ENCODE data around the gene ZDHHC14.

DNA sequence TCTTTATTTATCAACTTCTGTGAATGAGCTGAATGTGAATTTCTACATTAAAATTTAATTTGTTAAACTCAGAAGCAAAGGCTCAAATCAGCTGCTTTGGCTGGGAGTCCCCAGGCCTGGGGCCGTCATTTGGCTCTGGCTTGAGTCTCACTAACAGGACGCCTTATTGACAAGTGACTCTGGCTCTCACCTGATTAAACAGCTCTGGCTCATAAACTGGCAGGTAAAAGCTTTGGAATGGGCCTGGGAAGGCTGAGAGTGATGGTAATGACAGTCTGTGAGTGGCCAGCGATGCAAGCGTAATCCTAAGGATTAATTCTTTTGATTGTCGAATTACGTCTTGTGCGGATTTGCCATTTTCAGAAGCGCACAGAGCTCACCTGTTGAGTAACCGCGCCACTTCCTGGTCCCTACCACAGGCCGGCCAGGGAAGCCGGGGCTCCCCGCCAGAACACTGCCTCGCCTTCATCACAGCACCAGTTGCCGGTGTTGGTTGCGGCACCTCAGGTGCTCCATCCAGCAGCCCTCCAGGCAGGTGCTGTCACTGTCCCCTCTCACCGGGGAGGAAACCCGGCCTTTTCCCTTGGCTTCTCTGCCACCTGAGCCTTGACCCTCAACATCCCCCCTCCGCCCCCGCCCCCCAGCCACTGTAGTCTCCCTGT lies 110.7 kb downstream of the ZDHHC14 start:
- TF ChIP-seq, protein P1, sequence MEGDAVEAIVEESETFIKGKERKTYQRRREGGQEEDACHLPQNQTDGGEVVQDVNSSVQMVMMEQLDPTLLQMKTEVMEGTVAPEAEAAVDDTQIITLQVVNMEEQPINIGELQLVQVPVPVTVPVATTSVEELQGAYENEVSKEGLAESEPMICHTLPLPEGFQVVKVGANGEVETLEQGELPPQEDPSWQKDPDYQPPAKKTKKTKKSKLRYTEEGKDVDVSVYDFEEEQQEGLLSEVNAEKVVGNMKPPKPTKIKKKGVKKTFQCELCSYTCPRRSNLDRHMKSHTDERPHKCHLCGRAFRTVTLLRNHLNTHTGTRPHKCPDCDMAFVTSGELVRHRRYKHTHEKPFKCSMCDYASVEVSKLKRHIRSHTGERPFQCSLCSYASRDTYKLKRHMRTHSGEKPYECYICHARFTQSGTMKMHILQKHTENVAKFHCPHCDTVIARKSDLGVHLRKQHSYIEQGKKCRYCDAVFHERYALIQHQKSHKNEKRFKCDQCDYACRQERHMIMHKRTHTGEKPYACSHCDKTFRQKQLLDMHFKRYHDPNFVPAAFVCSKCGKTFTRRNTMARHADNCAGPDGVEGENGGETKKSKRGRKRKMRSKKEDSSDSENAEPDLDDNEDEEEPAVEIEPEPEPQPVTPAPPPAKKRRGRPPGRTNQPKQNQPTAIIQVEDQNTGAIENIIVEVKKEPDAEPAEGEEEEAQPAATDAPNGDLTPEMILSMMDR (IDR thresholded peaks at IDR 0.05) = no peak
- TF ChIP-seq POLR2A (IDR thresholded peaks at IDR 0.05) (no peak), EP300 (IDR thresholded peaks at IDR 0.05) (no peak)

Measured in ovary (tissue), 3 donors.